Progenitor cell of endocrine pancreas (in vitro differentiated cells): ENCODE measurements around the gene FGFBP2. TPM values are rescaled to one million over a fixed set of nuclear protein-coding genes. Genes with fewer than 3 reads are reported as not detected.

Experiments
- DNase-seq: peaks from one replicate; pipeline ENCODE4 v3.0.0; 2021; ENCODE audit warnings: low spot score; ENCODE audit not compliant: unreplicated experiment
- H3K27ac Mint-ChIP-seq: 2 replicates; pipeline ENCODE4 v1.8.0; 2021; ENCODE audit warnings: mild to moderate bottlenecking, moderate library complexity, mixed read lengths
- H3K27me3 Mint-ChIP-seq: 2 replicates; pipeline ENCODE4 v1.8.0; 2021; ENCODE audit warnings: mixed read lengths
- H3K36me3 Mint-ChIP-seq: 2 replicates; pipeline ENCODE4 v1.8.0; 2022; ENCODE audit warnings: mixed read lengths; ENCODE audit not compliant: insufficient read depth
- H3K4me1 Mint-ChIP-seq: 2 replicates; pipeline ENCODE4 v1.8.0; 2021; ENCODE audit warnings: low read depth, mixed read lengths
- H3K4me3 Mint-ChIP-seq: 2 replicates; pipeline ENCODE4 v1.8.0; 2021; ENCODE audit warnings: low read depth, mild to moderate bottlenecking, moderate library complexity, mixed read lengths
- H3K9me3 Mint-ChIP-seq: 2 replicates; pipeline ENCODE4 v1.8.0; 2021; ENCODE audit warnings: low read depth, mixed read lengths
- long read RNA-seq: library from polyadenylated mRNA; unstranded; transcript quantifications from one replicate; pipeline ENCODE4 v2.0.0, GENCODE V29; 2020
- total RNA-seq: library from RNA; stranded (reverse); gene quantifications from 2 replicates; pipeline ENCODE4 v1.2.1, GENCODE V29; 2021
- TF ChIP-seq, protein P1 (sequence below): fragments of 200-600 bp; sonication (generic); IDR thresholded peaks from one replicate; pipeline ENCODE4 v1.5.0; 2021; ENCODE audit warnings: antibody characterized with exemption, mild to moderate bottlenecking; ENCODE audit not compliant: unreplicated experiment

FGFBP2 gene, protein sequence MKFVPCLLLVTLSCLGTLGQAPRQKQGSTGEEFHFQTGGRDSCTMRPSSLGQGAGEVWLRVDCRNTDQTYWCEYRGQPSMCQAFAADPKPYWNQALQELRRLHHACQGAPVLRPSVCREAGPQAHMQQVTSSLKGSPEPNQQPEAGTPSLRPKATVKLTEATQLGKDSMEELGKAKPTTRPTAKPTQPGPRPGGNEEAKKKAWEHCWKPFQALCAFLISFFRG
- not detected in 2 replicates for total RNA-seq
- long read RNA-seq, result 0 reads

DNA sequence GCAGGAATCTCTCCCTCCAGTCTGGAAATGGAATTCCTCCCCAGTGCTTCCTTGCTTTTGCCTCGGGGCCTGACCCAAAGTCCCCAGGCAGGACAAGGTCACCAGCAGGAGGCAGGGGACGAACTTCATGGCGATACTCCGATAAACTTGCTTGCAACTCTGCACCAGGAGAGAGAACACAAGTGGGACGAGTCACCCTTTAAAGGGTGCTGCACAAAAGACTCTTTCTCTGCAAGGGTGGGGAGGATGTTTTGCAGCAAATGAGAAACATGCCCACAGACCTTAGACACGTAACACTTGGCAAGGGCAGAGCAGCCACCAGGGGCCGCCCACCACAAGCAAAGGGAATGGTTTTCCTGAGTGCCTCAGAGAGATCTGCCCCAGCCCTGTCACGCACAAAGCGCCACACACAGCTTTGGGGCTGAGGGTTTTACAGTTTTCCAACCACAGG, at the start of gene FGFBP2:
Gene FGFBP2, minus strand, starts transcription at position 175 of the 451 bp plus-strand sequence. Its CDS starts 46 bp downstream, at position 129.
- TF ChIP-seq, protein P1, sequence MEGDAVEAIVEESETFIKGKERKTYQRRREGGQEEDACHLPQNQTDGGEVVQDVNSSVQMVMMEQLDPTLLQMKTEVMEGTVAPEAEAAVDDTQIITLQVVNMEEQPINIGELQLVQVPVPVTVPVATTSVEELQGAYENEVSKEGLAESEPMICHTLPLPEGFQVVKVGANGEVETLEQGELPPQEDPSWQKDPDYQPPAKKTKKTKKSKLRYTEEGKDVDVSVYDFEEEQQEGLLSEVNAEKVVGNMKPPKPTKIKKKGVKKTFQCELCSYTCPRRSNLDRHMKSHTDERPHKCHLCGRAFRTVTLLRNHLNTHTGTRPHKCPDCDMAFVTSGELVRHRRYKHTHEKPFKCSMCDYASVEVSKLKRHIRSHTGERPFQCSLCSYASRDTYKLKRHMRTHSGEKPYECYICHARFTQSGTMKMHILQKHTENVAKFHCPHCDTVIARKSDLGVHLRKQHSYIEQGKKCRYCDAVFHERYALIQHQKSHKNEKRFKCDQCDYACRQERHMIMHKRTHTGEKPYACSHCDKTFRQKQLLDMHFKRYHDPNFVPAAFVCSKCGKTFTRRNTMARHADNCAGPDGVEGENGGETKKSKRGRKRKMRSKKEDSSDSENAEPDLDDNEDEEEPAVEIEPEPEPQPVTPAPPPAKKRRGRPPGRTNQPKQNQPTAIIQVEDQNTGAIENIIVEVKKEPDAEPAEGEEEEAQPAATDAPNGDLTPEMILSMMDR, result peak; percentile 52
- H3K4me1 Mint-ChIP-seq, result no peaks in the 10 kb centered on the region
- DNase-seq, result no peak
- H3K27me3 Mint-ChIP-seq, result no peaks in the 10 kb centered on the region
- H3K4me3 Mint-ChIP-seq, result no peak within 1 kb of the TSS
- peaks cover 15% of the 10 kb centered on the region for H3K36me3 Mint-ChIP-seq
- H3K9me3 Mint-ChIP-seq, result peaks cover 14% of the 10 kb centered on the region
- H3K27ac Mint-ChIP-seq, result no peak within 1 kb of the TSS

DNA sequence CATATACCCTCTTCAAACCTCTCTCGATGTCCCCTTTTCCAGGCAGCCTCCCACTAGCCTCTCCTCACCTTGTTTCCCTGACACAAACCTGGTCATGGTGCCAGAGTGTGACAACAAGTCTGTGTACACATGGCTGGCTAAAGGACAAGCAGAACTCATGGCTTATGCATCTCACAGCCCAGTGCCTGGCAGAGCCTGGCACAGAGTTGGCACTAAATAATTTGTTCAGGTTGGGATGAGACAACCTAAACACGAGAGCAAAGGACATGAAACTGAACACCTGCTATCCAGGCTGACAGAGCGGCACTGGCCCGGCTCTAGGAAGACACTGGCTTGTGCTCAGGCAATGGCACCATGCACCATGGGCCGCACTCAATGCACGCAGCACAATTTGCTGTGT, 48.2 kb upstream of the FGFBP2 start:
- TF ChIP-seq, protein P1, result no peak
- Mint-ChIP-seq H3K27me3 (no peaks in the 10 kb centered on the region), H3K4me3 (no peak overlapping the region), H3K9me3 (no peaks in the 10 kb centered on the region), H3K36me3 (peaks cover 20% of the 10 kb centered on the region), H3K4me1 (no peaks in the 10 kb centered on the region), H3K27ac (no peak overlapping the region)
- no peak for DNase-seq

DNA sequence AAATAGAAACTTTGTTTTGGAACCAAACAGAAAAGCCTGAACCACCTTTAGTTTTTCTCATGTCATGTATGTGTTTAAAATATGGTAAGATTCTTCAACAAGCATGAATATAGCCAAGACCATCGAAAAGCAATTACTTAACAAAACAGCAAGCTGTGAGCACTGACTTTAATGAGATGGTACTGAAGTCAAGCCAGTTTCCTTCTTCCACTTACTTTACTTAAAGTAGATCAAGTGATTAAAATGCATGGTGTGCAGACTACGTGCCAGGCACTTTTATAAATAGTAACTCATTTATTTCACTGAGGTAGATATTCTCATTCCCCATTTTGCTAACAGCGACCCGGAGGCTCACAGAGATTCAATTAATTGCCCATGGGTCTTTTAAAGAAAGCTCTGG, 46.2 kb upstream of the FGFBP2 start:
- Mint-ChIP-seq H3K36me3 (peaks cover 20% of the 10 kb centered on the region), H3K4me1 (no peaks in the 10 kb centered on the region), H3K9me3 (no peaks in the 10 kb centered on the region), H3K27ac (no peak overlapping the region), H3K27me3 (no peaks in the 10 kb centered on the region), H3K4me3 (no peak overlapping the region)
- TF ChIP-seq, protein P1, result no peak
- DNase-seq, result no peak

DNA sequence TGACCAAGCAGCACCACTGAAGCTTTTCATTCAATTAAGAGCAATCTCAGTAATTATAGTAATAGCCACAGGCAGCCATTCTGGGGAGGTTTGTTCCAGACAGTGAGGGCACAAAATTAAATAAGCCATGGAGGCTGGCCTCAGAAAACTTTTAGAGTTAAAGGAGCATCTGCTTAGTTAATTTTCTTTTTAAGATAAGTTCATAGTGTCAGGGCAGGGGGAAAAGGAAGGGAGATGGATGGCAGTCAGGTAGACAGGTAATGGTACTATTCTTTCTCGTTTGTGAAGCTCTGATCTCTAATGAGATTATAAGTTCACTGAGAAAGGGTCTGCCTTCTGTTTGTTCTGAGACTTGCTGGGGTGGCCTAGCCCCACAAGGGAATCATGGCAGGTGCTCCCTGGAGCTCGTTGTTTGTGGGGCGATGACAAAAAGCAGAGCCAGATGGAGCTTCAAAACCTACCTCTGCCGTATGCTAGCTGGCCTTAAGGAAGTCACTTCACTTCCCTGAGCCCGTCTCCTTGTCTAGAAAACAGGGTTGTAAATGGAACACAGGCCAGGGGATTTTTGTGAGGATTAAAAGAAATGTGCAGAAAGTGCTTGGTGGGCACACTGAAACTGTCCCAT, 44.6 kb upstream of the FGFBP2 start:
- peaks cover 16% of the 10 kb centered on the region for H3K36me3 Mint-ChIP-seq
- no peak overlapping the region for H3K27ac Mint-ChIP-seq
- TF ChIP-seq, protein P1, result no peak

DNA sequence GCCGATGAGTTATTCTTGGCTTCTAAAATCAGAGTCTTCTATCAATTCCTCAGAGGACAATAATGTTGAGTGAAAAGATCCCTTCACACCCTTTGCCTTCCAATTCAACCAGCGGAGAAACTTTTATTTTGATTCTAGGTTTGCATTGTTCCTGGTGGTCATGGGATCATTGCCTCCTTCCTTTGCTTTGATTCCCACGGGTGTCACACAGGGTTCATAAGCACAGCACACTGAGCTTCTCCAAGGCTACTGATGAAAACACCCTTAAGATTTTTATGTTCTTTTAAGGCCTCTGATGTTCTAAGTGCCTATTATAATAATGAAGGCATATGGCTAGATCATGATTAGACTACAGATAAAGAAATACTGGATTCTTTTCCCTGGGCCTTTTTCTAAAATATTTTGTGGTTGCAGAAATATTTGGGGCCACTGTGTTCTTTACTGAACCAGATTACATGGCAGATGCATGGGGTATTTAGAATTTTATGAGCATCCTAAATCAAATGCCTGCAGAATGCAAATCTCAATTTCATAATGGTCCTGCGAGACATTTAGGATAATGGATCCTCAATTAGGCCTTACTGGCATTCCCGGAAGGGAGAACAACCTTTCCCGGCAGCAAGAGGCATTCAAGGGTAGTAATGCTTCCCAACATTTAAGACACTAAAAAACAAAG, 43.9 kb upstream of the FGFBP2 start:
- no peaks in the 10 kb centered on the region for H3K27me3 Mint-ChIP-seq

More for the DNA sequence above, 44.6 kb upstream of the FGFBP2 start:
- DNase-seq, result no peak
- no peaks in the 10 kb centered on the region for H3K4me1 Mint-ChIP-seq
- H3K4me3 Mint-ChIP-seq, result no peak overlapping the region
- no peaks in the 10 kb centered on the region for H3K27me3 Mint-ChIP-seq
- H3K9me3 Mint-ChIP-seq, result no peaks in the 10 kb centered on the region

More for the DNA sequence above, 43.9 kb upstream of the FGFBP2 start:
- DNase-seq, result no peak
- H3K9me3 Mint-ChIP-seq, result no peaks in the 10 kb centered on the region
- no peak overlapping the region for H3K4me3 Mint-ChIP-seq
- no peaks in the 10 kb centered on the region for H3K4me1 Mint-ChIP-seq
- no peak overlapping the region for H3K27ac Mint-ChIP-seq
- TF ChIP-seq, protein P1, result no peak
- peaks cover 14% of the 10 kb centered on the region for H3K36me3 Mint-ChIP-seq
